Hypothalamus (tissue), 51 donors: ENCODE measurements around the gene RMDN2.

Source experiments
- DNase-seq, 51 donors: peaks; one replicate each; lab custom pipeline; 2025; lab: John Stamatoyannopoulos, UW

Gene RMDN2, protein sequence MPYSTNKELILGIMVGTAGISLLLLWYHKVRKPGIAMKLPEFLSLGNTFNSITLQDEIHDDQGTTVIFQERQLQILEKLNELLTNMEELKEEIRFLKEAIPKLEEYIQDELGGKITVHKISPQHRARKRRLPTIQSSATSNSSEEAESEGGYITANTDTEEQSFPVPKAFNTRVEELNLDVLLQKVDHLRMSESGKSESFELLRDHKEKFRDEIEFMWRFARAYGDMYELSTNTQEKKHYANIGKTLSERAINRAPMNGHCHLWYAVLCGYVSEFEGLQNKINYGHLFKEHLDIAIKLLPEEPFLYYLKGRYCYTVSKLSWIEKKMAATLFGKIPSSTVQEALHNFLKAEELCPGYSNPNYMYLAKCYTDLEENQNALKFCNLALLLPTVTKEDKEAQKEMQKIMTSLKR

DNA sequence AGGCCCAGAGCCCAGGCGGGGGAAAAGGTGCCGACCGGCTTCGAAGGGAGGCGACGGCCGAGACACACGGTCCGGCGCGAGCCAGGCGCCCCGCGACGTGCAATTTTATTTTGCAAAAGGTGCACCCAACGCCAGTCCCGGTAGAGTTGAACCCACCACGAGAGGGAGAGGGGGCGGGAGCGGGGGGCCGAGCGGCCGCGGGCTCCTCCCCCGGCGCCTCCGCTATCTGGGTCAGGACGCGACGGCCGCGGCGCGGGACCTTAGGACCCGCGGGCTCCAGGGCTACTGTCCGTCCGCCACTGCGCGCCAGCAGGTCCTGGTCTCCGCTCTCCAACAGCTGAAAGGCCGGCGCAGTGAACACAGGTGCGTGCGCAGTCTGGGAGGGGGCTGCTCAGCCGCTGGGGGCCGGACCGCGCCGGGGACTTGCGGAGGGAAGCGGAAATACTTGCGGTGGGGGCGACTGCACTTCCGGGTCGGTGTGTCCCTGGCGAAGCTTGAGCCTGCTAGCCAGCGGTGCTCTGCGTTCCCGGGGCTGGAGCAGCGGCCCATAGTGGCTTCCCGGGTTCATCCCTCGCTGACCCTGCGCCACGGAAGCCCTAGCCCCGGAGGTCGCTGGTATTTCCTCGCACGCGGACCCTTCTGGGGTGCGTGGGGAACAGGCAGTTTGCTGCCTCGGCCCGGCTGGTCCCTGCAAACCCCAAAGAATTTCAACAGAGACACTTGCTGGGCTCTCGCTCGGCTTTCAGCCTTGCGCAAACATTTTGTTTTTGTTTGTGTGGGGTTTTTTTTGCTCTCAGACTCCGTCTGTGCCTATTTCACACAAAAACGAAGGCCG is at the start of gene RMDN2:
RMDN2 (plus strand) TSS at position 225 of the 835 bp plus-strand sequence. CDS start 3,991 bp downstream, outside the sequence.
- peak; percentile 62 to 92 (median 81) for DNase-seq

DNA sequence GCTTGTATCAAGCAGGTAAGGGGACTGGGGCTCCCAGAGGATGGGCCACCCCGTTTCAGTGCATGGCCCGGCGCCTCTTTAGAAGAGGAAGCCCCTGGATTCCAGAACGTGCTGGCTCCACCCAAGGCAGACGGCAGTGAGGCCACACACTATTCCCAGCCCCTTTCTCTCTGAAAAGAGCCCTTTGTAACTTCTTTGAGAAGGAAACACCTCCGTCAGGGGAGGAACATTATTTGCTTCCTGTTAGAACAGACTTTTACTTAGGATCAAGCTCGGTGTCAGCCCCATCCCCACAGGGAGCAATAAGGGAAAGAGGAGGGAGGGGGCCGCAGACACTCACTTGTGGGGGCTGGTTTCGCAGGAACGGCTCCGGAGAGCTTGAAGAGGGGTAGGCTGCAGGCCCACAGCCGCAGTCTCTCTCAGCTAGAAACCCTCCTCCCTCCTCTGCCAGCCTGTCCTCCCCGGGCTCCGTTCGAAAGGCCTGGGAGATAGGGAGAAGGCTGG is 49.6 kb upstream of the RMDN2 start:
- DNase-seq = no peak

DNA sequence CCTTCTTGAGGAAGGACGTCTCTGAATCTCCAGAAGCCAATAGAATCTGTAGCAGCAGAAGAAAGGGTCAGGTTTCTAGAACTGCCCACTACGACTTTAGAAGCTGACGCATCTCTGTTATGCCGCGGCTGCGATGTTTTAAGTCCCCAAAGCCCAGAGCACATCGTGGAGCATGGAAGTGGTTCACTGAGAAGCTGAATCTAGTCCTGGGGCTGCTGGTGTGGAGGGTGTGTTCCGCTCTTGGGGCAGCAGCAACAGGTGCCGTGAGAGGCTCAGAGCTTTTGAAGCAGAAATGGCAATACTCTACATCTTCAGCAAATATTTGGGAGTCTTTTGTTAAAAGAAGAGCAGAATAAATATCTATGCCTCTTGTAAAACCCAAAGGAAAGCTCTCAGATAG is 48.9 kb upstream of the RMDN2 start:
- DNase-seq = no peak

DNA sequence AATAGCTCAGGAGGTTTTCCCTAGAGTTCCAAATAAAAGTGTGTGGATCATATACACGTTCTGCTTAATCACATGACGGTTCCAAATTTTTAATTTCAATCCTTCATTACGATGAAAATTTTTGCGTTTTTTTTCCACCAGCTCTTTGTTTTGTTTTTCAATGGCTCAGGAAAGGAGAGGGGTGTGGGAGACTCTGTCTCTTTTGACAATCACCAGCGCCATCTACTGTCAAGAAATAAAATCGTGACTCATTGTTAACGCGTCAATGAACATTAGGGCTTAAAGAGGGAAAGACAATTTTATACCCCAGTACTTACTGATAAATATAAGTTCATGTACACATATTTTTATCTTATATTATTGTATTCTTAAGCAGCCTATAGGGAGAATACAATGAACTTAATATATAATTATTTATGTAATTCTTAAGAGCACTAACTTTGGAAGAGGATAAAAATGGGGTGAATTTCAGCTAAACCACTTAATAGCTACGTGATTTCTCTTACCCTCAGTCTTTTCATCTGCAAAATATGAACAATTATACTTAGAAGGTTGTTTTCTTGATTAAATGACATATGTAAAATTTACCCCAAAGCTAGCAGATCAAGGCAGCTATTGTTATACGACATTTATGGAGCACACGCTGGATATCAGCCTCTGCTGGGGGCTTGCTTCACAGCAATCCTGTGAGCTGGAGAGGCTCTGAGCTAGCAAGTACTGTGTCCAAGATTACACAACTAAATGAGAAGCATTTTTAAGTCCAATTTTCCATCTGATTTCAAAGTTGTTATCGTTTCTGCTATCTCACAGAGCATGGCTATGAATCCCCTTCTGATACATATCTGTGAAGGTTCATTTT is 47.4 kb upstream of the RMDN2 start:
- DNase-seq = peak in 4 of 51 donors; percentile 3 to 60 (median 17)

DNA sequence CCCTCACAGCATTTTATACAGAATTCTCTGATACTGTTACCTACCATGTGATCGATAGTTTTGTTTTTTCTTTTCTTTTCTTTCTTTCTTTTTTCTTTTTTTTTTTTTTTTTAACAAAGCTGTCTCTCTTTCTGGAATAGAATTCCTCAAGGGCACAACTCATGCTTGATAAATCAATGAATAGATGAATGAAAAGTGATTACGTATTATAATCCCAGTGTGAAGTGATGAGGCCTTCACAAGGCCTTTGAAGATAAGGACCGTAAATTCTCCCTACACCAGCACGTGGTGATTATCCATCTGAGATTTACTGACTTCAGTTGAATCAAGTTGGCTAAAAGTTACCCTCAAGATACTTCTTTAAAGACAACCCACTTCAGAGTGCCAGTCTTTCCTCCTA is 46.6 kb upstream of the RMDN2 start:
- DNase-seq = no peak

DNA sequence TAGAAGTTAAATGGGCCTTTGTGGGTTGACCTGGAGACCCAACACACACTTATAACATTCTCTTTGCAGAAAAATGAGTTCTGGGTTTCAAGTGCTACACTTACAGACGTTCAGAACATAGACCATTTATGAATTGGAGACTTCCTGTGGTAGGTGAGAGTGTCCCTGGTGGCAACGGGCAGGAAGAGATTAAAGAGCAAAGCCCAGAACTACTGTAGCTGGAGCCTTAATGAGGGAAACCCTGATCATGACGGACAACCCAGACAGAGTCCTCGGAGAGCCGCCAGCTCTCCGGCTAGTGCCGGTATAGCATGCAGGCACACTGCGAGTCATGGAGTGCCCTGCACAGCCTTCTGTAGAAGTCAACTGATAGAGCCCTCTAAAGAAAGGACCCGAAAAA is 44.5 kb upstream of the RMDN2 start:
- DNase-seq = no peak

DNA sequence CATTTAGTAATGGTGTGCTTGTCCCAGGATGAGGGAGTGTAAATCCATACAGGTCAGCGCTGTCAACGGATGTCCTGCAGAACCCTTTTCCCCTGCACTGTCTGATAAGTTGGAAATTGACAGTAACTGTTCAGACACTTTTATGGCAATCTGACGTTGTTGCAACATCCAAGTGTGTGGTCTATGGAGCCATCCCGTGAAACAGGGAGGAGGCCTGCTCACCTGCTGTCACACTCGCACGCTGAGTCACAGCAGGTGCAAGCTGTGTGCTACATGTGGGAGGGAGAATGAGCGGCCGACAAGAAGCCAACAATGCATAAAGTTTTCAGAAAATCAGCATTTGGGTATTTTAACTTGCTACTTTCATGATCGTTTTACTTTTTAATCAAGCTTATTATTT is 43.7 kb upstream of the RMDN2 start:
- DNase-seq = no peak

DNA sequence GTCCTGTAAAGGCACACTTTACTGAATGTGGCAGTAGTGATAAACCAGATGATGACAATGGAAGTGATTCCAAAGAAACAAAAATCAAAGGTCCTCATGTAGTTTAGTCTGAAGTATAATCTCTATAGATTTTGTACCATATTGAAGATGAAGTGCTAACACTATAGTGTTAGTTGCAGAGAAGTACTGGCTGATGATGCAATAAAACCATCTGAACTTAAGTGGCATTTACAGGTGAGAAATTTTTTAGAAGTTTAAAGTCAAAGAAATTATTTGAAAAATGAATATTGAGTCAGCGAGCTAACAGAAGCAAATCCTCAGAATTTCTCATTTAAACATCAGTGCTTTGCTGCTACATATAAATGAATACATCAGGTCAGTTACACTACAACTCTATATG is 43.1 kb upstream of the RMDN2 start:
- DNase-seq = no peak

DNA sequence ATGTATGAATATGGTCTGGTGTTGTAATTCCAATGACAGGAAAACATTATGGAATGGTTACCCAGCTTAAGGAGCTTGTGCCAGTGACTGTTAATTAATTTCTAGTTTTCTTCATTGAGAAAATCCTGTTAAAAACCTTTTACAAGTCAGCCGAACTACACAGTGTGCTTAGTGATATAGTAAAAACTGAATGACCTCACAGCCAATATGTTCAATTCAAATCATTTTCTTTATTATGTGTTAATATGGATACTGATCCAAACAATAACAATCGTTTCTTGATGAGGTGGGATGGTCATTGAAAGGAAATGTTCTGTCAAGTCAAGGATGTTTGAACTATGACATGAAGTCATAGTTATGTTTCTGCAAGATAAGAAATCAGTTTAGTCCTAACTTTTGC is 41.6 kb upstream of the RMDN2 start:
- no peak for DNase-seq

DNA sequence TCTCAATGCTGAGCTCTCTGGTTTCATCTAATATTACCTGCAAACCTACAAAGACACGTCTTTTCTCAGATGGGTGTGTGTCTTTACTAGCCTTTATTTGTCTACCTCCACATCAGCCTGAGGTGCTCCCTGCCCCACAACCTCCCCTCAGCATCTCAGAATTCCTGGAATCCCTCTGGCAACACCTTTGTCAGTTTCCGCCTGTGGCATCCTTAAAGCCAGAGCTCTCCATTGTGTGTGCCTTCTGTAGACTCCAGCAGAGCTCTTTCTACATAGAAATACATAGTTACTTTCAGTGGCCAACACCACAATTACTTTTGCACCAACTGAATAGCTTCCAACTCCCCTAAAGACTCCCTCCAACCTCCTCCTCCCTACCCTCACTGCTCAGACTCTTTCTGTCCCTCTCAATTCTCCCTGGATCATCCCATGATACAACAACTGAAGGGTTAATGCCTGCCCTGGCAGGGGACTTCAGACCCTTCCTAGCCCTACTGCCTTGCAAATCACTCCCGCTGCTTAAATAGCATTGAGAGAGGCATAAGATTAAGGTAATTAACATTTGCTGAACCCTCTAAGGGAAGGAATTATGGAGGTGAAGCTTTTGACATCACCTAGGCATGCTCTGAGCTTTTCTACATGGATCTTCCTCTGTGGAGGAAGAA is 39.6 kb upstream of the RMDN2 start:
- DNase-seq = no peak

DNA sequence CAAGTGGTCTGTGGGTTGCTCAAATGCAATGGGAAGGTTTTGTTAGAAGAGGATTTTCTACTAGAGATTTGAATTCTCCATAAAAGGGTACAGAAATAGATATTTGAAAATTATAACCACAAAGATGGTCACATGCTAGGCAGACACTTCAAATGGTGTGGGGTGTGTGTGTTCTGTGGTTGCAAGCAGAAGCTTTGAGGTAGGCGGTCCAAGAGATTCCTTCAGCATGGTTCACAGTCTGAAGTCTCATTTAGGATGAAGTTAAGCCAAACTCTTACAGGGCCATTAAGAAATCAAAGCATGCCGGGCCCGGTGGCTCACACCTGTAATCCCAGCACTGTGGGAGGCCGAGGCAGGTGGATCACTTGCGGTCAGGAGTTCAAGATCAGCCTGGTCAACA is 38.3 kb upstream of the RMDN2 start:
- DNase-seq = no peak

DNA sequence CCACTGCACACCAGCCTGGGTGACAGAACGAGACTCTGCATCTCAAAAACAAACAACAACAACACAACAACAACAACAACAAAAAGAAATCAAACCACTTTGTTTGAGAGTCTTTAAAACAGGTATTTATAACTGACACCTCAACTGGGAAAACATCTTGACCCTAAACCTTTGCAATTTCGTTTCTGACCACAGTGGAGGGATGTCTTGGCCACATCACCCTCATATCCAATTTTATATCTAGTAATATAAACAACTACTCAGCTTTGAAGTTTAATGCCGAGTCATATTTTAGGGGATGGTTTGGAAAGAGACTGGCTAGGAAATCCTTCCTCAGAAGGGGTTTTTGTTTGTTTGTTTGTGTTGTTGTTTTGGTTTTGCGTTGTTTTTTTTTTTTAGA is 37.8 kb upstream of the RMDN2 start:
- no peak for DNase-seq

DNA sequence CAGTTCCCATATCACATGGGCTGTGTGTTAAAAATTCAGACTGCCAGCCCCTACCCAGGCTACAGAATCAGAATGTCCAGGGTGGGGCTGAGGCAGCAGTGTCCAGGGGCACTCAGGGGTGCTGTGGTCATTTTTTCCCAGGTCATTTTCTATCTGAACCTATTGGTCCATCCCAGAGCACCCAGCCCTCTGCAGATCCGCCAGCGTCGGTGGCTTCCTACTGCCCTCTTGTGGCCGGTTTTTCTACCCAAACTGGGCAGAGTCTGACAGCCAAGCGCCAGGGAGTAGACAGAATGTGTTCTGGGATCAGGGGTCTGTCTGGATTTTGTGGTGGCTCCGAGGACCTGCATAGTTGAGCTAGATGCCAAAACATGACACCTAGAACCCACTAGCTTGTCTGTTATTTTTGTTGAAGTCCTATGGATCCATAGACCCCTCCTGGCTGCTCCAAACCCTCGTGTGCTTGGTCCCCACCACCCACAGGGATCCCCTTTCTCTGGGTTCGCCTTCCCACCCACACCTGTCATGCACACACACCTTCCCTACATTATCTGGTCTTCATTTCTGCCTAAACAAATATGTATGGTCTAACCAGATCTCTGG is 34.1 kb upstream of the RMDN2 start:
- DNase-seq = peak in 36 of 51 donors; percentile 4 to 64 (median 22)

DNA sequence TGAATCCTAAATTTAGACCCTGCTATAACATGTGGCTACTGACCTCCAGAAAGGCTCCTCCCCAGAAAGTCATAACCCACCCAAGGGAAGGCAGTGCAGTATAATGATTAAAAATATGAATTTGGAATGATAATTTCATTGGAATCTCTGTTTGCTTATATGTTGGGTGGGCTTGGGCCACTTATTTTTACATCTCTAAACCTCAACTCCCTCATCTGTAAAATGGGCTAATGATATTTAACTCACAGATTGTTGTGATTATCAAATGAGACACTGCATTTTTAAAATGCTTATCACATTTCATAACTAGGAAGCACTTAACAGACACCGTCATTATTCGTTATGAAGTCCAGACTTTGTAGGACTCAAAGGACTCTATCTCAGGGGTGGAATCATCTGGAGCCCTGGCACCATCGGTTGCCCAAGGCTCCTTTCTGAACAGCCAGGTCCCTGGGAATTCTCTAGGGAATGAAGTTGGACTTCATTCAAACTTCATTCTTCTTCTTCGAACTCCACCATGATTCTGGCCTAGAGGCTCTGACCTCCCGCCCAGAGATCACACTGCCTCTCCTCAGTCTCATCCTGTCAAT is 33.1 kb upstream of the RMDN2 start:
- DNase-seq = no peak

DNA sequence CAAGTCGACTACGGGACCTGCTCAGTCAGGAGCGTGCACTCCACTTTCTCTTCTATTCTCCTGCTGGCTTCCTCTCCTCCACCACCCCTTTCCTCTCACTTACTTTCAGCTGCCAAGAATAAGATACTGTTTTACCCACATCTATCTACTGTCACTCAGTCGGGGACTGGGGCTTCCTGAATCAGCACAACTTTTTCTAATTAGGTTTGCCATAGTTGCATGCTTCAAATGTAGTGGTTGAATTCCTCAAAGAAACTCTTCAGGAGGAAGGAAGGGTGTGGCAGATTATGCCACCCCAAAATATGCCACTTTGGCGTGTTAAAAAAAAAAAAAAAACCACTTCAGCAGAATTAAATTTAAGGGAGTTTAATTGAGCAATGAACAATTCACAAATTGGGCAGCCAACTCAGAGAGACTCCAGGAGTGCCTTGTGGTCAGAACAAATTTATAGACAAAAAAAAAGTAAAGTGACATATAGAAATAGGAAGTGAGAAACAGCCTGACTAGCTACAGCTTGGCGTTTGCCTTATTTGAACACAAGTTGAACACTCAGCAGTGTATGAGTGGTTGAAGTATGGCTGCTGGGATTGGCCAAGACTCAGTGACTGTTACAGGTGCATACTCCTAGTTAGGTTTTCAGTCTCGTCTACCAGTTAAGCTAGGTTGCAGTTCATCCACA is 32.5 kb upstream of the RMDN2 start:
- DNase-seq = no peak

DNA sequence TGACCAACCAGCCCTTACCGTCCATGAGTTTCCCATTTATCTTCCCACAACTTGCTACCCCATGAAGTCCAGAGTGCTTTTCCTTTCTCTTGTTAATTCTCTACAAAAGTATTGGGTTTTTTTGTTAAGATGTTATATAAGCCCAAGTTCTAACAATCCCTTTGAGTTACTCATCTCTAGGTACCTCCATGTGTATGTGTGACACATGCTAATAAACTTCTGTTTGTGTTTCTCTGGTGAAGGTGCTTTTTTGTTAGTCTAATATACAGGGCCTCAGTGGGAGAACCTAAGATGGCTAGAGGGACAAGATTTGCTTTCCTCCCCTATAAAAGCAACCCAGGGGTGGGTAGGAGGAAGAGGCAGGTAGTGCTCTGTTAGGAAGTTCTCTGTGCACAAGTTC is 31.8 kb upstream of the RMDN2 start:
- no peak for DNase-seq

DNA sequence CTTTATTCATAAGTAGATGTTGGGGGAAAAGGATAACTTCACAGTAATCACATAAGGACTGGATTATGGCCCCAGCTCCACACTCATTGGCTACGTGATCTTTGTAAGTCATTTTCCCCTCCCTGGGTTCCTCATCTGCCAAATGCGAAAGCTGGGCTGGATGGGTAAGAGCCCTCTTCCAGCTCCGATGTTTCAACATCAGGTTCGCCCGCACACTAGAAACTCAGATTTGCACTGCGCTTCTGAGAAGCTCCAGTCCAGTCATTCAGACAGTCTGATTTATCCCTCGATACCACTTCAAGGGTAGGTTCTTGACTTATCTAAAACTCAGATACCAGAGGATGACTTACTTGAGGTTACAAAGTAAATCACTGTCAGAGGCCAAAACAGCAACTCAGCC is 31.0 kb upstream of the RMDN2 start:
- DNase-seq = no peak

DNA sequence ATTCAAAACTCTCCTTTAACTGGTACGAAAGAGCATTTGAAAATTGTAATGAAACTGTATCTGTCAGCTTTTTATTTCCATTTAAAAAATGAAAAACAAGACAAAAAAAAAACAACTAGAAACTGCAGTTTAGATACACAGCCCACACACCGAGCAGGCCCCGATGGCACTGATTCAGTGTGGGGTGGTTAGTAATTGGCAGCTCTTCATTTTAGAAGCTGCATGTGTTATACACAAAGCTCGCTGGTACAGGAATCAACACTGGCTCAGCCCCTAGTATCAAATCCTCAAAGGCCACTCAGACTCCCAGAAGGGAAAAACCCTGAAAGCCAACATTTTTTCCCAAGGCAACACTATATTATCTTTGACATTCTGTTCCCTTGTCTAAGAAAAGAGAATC is 30.5 kb upstream of the RMDN2 start:
- DNase-seq = no peak

DNA sequence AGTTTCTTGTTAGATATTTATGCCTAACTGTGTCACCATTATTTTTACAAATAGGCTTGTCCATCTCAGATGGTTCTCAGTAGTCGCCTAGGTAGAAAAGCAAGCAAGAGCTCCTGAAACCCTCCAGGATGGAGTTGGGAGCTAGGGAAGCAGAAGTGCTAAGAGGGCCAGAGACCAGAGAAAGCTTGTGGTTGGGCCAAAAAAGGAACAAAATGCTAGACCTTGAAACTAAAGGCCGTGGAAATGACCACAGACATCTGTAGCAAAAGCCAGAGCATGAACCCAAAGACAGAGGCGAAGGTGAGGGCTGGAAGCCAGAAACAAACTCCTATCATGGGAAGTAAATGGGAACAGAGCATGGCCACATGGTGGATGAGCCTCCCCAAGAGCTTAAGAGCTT is 29.9 kb upstream of the RMDN2 start:
- DNase-seq = no peak
